M059J (cell line): Measurements from ENCODE around the gene KRT73. TPM values are rescaled to one million over a fixed set of nuclear protein-coding genes. Genes with fewer than 3 reads are reported as not detected.

Experiments used
- DNase-seq: peaks from one replicate; pipeline ENCODE4 v3.0.0-alpha.2; 2012; ENCODE audit warnings: low read depth
- total RNA-seq: library from RNA; depleted of rRNA; stranded (reverse); fragments of >200 nt; shearing (Covaris generic); gene quantifications from 2 replicates; pipeline ENCODE4 v1.2.3, GENCODE V29; 2014; rRNA removed

KRT73 gene
- not detected in 2 replicates for total RNA-seq

DNA sequence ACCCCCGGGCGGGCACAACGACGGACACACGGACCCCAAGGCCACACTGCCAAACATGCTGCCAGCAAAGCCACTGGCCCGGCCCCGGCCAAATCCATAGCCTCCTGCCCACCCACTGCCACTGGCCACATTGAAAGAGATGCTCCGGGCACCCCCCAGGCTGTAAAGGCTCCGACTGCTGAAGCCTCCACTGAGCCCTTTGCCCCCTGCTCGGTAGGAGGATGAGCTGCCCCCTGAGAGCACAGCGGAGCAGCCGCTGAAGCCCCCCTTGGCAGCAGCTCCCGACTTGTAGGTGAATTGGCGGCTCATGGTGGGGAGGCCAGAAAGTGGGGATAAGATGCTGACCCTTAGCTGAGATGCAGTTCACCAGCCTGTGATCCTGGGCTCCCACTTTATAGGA is at the start of gene KRT73:
Gene KRT73, minus strand, starts transcription at position 344 of the 400 bp plus-strand sequence. Its CDS starts 35 bp downstream, at position 309.
- DNase-seq = no peak

DNA sequence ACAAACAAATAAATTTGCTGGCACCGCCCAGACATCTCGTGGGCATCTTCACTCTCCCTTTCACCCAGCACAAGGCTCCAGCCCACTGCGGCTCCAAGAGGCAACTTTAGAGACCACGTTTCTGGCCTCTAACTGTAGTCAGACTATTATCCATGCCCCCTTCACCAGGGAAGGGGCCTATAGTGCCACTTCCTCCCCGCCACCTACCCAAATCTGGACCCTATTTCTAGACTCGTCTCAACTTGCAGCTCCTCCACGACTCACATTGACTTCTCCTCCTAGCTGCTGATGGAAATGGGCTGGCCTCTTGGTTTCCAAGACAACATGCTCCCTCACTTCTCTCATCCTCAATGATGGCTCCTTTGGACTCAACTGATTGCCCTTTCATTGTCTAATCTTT is 49.6 kb upstream of the KRT73 start:
- DNase-seq = no peak

DNA sequence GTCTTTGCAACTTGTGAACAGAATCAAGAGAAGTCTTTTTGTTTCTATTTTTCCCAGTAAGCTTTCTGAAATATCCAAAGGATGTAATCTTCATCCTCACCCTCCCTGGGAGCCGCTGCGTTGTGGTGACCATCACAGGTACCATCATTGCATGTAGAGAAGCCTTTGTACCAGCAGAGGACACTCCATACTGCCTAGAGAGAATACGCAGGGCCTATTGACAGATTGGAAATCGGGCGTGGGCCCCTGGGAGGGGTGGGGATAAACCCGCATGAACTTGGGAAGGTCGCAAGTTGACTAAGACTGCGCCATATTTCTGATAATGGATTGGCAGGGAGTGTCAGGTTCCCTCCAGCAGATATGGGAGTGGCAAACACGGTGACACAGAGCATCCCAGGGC is 49.1 kb upstream of the KRT73 start:
- DNase-seq = no peak

DNA sequence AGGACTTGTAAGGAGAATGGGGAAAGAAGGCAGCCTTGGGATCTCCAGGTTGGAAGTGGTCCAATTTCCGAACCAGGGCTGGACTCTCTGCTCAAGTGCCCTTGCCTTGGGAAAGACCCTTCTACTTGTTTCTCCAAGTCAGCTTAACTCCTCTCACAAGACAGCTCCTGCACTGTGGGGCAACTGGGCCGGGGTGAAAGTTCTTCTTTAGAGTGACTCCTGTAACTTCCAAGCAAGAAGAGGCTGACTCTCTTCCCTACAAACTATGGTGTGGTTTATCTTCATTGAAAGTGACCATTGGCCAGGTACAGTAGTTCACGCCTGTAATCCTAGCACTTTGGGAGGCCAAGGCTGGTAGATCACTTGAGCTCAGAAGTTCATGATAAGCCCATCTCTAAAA is 48.1 kb upstream of the KRT73 start:
- no peak for DNase-seq

DNA sequence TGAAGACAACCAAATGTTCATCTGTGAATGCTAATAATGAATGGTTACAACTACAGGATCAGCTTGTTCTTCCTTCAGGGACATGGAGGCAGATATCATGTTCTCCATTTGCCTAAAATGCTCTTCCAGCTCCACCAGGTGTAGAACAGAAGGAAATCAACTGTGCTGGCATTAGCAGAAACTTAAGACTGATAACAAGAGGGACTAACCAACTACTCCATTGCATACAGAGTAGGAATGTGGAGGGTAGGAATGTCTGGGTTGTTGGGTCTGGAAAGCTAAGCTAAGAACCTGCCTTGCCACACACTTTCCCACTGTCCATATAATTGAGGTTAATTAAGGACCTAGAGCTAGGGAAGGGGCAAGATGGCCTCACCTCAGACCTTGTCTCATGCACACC is 45.1 kb upstream of the KRT73 start:
- DNase-seq = no peak

DNA sequence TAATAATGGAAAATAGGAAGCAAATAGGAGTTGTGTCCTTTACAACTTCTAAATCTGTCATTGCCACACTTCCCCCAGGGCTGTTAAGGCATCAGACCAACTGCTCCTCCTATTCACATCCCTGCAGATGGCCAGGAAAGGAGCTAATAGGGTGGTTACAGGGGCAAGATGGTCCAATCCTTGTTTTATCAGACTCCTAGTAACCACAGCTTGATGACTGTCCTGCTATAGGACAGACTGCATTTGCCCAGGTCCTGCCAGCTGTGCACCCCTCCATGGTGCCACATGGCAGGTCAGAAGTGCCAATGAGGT is 44.5 kb upstream of the KRT73 start:
- no peak for DNase-seq

DNA sequence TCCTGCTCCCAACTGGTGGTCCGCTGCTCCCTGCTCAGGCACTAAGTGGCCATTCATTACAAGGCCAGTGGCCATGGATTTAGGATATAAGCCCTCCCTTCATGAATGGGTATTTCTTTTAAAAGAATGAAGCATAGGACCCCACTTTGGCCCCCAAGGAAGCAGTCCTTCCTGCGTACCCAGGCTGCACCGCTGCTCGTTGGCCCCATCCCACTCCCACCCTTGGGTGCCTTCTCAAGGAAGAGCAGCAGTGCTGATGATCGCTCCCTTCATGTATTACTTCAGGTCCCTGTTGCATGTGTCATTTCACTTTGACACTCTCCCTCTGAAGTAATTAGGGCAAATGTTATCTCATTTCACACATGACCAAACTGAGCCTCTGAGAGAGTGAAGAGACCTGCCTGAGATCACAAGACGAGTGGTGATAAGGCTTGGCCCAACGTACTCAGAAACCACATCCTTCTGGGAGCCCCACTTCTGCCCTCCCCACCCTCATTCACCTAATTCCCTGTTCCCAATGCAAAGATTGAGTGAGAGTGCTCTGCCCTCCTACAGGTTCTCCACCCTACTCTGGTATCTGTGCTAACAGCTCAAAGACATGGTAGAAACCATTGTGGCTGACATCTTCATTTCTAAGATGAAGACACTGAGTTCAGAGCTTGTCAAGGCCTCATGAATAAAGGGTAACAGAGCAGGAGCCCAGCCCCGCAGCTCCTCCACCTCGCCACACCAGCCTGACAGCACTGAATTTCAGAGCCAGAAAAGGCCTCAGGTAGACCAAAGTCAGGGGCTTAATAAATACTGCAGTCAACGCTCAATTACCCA is 43.9 kb upstream of the KRT73 start:
- no peak for DNase-seq

DNA sequence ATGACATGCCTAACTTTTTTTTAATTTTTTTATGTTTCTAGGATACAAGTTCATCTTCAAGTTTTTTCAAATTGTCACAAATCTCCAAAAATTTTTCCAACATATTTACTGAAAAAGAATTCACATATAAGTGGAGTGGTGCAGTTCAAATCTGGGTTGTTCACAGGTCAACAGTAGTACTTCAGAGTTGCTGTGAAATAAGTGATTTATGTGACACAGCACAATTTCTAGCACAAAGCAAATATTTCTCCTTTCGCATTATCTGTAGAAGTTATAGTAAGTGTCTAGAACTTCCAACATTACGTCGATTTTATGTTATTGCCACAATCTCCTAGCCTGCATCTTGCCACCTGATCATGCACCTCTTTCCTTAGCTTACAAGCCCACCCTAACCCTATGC is 43.3 kb upstream of the KRT73 start:
- no peak for DNase-seq

DNA sequence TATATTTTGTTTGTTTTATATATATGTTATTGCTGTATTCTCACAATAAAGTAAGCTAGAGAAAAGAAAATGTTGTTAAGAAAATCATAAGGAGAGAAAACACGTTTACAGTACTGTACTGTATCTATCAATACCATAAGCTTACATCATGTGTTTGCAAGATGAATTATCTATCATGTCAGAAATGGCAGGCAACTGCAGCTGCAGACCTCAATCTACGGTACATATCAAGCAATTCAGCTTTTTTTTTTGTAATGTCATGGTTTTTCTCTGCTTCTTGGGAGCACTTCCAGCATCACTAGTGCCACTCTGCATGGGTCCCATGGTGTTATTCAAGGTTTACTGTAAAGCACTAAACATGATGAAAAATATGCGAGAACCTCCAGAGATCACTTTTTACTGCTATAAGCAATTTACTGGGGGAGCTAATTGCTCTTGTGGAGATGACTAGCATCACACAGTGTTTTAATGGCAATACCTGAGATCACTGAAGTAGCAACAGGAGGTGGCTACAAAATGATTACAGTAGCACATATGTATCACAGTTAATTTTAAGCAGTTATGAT is 42.7 kb upstream of the KRT73 start:
- DNase-seq = no peak

DNA sequence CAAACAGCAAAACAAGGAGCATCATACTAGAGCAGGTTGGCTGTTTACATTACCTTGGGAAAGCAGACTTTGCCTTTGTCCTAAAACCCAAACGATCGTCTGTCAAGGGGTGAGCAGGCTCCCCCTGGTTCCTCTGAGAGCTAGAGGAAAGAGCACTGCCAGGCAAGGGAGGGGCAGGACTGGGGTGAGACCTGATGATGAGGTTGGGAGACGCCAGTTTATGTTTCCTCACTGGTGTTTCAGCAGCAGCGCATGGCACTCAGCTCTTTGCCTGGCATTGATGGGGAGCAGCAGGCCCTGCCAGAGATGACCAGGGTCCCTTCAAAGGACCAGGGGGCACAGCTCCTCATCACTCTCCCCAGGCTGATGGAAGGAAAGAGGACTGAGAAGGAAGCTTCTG is 41.6 kb upstream of the KRT73 start:
- no peak for DNase-seq

DNA sequence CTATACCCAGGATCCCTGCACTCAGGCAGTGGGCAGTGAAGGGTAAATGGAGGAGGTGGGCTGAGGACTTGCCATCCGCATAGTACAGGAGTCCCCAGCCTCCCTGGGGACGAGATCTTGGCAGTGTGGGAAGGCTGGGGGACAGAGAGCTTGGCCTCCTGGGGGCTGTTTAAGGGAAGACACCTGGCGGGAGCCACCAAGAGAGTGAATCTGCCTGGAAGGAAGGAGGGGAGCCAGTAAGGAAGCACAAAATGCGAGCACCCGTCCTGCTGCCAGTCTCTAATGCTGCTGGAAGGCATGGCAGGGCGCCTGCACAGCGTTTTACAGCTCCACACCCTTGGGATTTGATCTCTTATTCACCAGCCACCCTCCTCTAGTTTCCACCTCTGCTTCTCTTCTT is 41.0 kb upstream of the KRT73 start:
- no peak for DNase-seq

DNA sequence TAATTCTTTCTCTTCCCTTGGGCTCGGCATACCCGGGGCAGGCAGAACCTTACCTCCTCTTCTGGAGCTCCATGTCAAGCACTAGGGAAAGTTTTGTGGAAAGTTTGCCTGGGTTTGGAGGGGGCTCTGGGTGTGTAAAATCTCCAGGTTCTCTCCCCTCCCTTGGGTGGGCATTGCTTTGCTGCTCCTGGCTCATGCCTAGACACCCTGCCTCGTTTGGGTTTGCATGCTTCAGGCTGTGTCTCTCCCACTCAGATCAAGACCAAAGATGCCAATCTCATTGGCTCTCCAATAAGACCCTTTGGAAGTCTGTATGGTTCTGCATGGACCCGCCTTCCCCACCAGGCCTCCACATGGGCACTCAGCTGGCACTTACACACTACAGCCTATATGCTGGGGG is 39.8 kb upstream of the KRT73 start:
- DNase-seq = no peak

DNA sequence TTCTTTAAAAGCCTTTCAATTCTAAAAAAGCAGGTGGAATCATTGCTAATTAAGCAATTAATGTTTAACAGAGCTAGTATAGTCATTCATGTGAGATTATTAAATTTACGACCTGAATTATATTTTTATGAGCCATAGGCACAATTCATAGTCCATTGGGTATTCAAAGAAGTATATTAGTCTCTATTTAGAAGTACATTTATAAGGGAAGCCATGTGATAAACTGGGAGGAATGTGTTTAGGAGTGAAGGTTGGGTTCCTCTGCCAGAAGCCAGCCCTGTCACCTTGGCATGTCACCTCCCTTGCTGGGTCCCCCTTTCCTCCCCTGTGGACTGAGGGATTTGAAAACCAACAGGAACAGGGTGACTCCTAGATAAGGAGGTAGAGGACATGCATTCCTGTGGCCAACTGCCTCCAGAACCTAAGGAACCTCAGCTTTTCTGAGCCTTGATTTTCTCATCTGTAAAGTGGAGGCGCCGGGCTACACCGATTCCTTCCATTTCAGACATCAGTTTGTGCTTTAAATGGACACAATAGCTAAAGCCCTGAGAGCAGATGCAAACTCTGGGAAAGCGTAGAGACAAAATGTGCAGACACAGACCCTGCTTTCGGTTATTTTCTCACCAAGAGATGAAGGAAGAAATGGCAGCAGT is 39.0 kb upstream of the KRT73 start:
- no peak for DNase-seq

DNA sequence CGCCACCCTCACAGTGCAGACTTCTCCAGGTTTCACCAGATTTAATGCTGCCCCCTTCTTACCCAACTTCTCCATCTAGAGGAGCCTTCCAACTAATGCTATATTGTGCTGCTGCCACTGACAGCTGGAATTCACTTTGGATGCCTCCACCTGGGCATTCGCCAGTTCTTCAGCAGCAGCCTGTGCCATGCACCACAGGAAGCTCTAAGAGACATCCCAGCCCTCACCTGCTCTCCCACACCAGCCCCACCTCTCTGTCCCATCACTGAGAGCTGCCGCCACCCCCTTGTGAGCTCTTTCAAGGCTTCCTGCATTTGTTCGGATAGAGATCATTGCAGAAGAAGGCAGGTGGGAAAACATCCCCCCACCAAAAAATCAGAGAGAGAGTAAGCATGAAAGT is 38.3 kb upstream of the KRT73 start:
- no peak for DNase-seq

DNA sequence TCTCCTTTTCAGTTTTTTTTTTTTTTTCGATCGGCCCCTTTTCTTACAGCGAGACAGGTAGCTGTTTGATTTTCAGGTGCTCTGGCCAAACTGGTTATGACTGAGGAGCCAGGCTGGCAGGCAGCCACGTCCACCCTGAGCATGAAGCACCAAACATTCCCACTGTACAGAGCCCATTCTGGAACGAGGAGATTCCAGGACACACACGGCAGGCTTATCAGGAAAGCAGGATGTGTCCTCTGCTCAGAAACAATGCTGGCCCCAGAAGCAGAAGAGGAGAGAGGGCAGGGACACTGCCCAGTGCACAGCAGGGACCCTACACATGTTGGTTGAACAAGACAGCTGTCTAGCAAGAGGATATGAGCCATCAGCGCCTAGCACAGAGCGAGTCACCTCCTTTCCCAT is 37.4 kb upstream of the KRT73 start:
- no peak for DNase-seq

DNA sequence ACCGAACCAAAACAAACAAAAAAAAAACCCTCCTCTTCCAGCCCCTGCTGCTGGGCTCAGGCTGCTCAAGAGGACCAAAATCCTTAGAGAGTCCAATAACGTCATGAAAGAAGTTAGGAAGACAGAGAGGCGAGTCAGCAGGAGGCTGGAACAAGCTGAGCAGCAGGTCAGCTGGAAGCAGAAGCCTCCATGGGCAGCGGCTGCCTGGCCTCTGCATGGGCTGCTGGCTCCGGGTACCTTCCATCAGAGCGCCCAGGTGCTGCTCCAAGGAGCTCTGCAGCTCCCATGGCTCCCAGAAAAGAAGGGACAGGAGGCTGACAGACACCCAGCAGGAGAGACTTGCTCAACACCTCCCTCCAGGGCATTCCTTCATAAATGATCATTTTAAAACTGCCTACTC is 36.9 kb upstream of the KRT73 start:
- DNase-seq = no peak

DNA sequence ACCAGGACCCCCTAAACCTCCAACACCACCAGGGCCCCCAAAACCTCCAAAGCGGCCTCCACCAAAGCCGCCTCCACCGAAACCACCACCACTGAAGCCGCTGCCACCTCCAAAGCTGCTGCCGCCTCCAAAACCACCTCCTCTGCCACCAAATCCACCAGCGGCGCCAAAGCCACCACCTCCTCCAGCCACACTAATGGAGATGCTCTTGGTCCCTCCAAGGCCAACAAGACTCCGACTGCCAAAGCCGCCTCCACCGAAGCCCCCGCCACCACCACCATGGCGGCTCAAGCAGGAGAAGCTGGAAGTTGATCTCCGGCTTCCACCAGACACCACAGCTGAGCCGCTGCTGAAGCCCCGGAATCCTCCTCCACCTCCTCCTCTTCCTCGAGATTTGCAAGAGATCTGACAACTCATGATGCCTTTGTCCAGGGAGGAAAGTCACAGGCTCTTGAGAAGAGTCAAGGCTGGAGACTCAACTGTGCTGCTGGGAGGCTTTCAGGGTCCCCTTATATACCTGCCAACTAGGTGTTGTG is 33.4 kb upstream of the KRT73 start, which contains the start of gene KRT2:
Gene KRT2, minus strand, starts transcription at position 486 of the 536 bp plus-strand sequence. Its CDS starts 69 bp downstream, at position 417.
- DNase-seq = no peak

DNA sequence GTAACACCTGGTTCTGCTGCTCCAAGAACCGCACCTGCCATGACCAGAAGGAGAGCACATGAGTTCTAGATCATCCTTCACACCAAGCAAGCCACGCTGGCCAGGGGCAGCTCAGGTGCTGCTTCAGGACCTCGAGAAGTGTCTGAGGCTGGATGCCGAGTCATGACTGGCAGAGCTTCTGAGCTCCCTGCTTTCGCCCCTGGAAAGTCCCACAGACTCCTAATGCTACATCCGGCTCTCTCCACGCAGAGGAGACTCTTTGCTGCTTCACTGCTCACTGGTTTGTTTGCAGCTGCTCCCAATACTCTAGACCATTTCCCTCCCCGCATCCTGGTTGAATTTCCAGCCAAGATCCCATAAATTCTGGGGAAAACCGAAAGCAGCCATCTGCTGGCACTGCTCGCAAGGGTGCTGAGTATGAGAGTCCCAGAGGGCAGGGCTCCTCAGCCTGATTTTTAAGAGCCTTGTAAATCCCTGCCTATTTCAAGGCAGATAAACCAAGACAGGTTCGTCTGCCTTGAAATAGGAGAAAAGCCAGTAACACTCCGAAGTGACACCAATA is 32.2 kb upstream of the KRT73 start:
- peak; percentile 27 for DNase-seq

DNA sequence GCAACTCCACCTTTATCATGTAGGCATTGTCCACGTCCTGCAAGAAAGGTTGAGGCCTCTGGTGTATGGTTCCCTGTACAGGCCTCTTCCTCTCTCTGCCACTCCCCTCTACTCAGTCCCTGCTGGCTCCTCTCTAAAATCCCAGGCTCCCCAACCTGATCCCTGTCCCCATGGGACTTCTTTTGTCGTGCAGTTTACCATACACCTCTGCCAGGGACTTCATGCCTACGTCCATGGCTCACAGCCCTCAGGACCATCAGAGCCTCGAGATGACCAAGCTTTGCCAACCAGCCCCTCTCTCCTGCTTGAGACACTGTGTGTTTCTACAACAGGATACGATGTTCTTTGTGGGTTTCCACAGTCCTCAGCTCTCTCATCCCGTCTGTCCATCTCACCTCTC is 30.7 kb upstream of the KRT73 start:
- no peak for DNase-seq

DNA sequence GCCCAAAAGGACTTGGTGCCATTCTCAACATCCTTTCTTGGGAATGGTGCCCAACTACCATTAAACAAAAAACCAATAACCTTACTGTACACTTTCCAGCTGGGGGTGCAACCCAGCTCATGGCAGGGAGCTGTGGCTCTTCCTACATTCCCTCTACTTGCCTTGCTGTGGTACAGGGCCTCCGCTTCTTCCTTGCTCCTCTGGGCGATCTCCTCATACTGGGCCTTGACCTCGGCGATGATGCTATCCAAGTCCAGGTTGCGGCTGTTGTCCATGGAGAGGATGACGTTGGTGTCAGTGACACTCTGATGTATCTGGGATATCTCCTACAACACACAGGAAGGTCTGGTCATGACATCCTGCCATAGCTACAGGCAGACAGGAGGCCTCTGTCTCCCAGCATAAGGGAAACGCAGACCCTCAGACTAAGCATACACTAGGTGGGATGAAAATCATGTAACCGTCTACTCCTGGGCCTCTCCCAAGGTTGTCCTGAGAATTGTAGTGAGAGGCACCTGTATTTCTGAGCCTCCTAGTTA is 29.7 kb upstream of the KRT73 start:
- no peak for DNase-seq

DNA sequence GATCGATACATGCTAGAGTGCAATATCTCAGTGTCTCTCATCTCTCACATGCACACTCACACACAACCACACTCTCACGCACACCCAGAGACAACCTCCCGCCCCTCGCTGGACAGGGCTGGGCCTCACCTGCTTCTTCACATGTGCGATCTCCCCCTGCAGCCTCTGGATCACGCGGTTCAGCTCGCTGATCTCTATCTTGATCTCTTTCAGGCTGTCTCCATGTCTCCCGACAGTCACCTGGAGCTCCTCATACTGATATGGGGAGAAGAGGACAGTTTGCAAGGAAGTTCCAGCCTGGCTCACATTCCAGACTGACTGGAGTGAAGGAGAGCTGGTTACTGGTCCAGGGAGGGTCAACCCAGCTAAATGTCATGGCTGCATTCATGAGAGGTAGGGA is 29.2 kb upstream of the KRT73 start:
- no peak for DNase-seq

DNA sequence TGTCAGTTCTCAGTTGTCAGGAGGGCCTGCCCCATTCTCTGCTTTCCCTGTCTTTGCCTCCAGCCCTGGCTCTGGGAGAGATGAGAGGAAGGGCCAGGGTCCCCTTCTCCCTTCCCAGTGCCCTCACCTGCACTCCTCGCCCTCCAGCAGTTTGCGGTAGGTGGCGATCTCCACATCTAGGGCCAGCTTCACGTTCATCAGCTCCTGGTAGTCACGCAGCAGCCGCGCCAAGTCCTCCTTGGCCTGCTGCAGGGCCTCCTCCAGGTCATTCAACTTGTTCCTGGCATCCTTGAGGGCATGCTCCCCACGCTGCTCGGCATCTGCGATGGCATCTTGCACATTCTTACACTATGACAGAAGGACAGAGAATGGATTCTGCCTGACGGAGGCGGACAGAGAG is 28.3 kb upstream of the KRT73 start:
- DNase-seq = no peak
